IPS-11a (cell line): ENCODE results near the gene FHOD3.

Source experiments
- H3K4me3 ChIP-seq: one replicate; pipeline ENCODE4 v1.5.1; 2013; ENCODE audit warnings: low read depth, low read length, control low read depth

The FHOD3 gene

GRCh38 chr18:36321658-36322407, 24.3 kb downstream of the FHOD3 start:
- H3K4me3 ChIP-seq = no peak overlapping the region

GRCh38 chr18:36322408-36322728, 24.9 kb downstream of the FHOD3 start:
- no peak overlapping the region for H3K4me3 ChIP-seq

GRCh38 chr18:36322734-36323133, 25.2 kb downstream of the FHOD3 start:
- no peak overlapping the region for H3K4me3 ChIP-seq

GRCh38 chr18:36323421-36323820, 25.9 kb downstream of the FHOD3 start:
- H3K4me3 ChIP-seq = no peak overlapping the region

- no peak overlapping the region for H3K4me3 ChIP-seq
Measured at GRCh38 chr18:36325846-36326245, 28.3 kb downstream of the FHOD3 start.

- H3K4me3 ChIP-seq = no peak overlapping the region
Measured at GRCh38 chr18:36326771-36327170, 29.3 kb downstream of the FHOD3 start.

GRCh38 chr18:36327352-36328316, 30.1 kb downstream of the FHOD3 start:
- no peak overlapping the region for H3K4me3 ChIP-seq

- H3K4me3 ChIP-seq = no peak overlapping the region
Measured at GRCh38 chr18:36328385-36328858, 30.9 kb downstream of the FHOD3 start.

GRCh38 chr18:36328916-36329315, 31.4 kb downstream of the FHOD3 start:
- no peak overlapping the region for H3K4me3 ChIP-seq

- H3K4me3 ChIP-seq = no peak overlapping the region
Measured at GRCh38 chr18:36329684-36330434, 32.3 kb downstream of the FHOD3 start.

- no peak overlapping the region for H3K4me3 ChIP-seq
Measured at GRCh38 chr18:36330435-36331052, 33.0 kb downstream of the FHOD3 start.

GRCh38 chr18:36331521-36331971, 34.0 kb downstream of the FHOD3 start:
- H3K4me3 ChIP-seq = no peak overlapping the region

GRCh38 chr18:36333414-36333813, 35.9 kb downstream of the FHOD3 start:
- no peak overlapping the region for H3K4me3 ChIP-seq

- no peak overlapping the region for H3K4me3 ChIP-seq
Measured at GRCh38 chr18:36334798-36335197, 37.3 kb downstream of the FHOD3 start.

- H3K4me3 ChIP-seq = no peak overlapping the region
Measured at GRCh38 chr18:36335476-36336279, 38.2 kb downstream of the FHOD3 start.

- no peak overlapping the region for H3K4me3 ChIP-seq
Measured at GRCh38 chr18:36337679-36338402, 40.3 kb downstream of the FHOD3 start.

GRCh38 chr18:36338403-36338933, 41.0 kb downstream of the FHOD3 start:
- H3K4me3 ChIP-seq = no peak overlapping the region

GRCh38 chr18:36340246-36340645, 42.7 kb downstream of the FHOD3 start:
- no peak overlapping the region for H3K4me3 ChIP-seq

- no peak overlapping the region for H3K4me3 ChIP-seq
Measured at GRCh38 chr18:36341944-36342343, 44.4 kb downstream of the FHOD3 start.
